Limb (tissue), 2 donors: Measurements from ENCODE around the gene HGS.
"Not testable (repeated sequence)": the region's sequence is repeated elsewhere in the genome, so short reads cannot be mapped to it uniquely, and the experiment has no call there.

Experiments used
- DNase-seq, 2 donors: peaks; one replicate each; pipeline ENCODE4 v3.0.0-alpha.2; 2016; ENCODE audit errors: extremely low spot score in 2 of 2

The HGS gene

DNA sequence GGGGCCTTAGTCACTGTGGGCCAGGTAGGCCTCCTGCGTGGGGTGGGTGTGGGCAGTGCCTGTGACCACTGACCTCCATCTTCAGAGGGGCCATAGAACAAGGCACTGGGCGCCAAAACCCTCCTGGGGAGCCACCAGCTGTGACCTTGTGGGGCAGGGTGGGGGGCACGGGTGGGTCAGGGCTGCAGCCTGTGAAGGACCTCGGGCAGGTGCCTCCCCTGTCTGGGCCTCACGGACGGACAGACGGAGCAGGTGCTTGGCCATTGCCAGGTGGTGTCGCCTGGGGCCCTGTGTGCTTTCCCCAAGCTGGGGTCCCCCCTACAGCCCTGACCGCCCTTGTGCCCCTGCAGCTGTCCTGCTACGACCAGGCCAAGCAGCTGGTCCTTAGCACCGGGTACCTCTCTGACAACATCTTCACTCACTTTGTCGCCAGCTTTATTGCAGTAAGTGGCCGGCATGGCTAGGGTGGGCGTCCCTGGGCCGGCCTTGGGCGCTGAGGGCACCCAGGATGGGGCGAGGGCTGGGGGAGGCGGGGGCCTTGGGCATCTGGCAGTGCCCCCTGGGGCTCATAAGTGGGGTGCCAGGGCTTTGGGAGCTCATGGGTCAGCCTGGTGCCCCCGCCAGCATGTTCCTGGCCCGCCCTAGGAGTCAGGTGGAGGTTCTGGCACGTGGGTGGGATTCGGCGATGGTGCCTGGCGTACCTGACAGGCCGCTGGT is 33.4 kb downstream of the HGS start:
- DNase-seq: peak in 1 of 2 donors; percentile 33

DNA sequence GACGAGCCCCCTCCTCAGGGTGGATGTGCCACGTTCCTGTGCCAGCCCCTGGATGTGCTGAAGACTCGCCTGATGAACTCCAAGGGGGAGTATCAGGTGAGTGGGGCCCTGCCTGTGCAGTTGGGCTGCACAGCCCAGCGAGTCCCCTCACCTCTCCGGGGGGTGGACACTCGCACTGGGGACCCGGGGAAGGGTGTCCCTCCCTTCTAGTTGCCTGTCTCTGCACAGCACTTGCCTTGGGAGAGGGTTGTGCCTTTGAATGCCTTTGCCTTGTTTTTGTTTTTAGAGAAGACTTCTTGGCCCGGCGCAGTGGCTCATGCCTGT is 33.9 kb downstream of the HGS start:
- DNase-seq: no peak

DNA sequence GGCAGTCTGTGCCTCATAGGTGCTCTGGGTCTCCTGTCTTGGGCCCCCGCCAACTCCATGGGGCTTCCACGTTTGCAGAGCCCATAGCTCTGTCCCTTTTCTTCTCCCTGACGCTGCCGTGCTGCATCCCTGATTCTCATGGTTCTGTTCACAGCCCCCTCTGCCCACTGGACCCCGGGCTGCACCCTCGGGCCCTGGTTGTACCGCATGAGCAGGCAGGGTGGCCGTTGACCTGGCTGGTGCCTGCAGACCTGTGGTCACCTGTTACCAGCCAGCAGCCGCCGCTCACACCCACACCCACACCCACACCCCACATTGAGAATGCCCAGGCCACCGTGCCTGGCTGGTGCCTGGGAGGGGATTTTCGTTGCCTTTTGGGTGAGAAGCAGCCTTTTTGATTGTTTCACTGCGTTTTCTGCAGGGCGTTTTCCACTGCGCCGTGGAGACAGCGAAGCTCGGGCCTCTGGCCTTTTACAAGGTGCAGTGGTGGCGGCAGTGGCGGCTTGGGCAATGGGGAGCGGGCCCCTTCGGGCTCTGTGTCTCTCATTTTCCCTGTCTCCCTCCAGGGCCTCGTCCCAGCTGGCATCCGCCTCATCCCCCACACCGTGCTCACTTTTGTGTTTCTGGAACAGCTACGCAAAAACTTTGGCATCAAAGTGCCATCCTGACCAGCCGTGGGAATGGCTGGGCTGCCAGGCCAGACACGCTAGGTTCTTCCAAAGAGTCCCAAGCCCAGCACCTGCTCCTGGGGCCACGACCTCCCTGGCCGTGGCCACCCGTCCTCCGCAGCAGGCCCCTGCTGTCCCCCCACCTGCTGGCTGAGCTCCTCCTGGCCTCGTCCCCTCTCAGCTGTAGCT is 35.8 kb downstream of the HGS start:
- no peak for DNase-seq

DNA sequence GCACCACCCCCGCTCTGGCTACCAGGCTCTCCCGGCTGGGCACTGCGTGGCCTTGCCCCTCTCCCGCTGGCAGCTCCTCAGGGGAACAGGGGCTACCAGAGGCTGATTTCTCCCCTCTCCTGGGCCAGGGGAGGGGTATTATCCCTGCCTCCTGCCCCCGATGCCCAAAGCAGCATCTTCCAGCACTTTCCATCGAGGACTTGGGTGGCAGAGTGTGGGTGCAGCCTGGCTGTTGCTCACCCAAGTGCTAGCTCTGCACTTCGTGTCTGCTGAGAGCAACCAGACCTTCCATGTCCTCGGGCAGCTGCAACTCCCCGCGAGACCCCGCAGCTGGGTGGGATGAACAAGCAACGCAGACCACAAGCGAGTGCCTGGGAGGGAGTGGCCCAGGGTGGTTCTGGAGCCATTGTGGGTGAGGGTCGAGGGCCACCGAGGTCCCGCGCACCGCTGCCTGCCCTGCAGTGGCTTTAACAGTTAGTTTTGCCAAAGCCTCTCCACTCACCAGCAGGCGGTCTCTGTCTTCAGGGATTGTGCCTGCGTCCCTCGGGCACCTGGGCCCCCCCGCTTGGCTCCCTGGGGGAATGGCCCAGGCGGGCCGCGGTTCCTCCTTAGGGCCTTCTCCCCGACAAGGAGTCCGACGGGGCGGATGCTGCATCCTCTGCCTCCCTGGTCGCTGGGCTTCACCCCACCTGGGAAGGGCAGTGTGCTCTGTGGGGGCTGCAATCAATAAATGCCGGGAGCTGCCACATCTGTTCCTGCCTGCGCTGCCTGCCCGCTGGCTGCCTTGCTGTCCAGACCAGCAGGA is 36.7 kb downstream of the HGS start:
- peak in 1 of 2 donors; percentile 24 for DNase-seq

DNA sequence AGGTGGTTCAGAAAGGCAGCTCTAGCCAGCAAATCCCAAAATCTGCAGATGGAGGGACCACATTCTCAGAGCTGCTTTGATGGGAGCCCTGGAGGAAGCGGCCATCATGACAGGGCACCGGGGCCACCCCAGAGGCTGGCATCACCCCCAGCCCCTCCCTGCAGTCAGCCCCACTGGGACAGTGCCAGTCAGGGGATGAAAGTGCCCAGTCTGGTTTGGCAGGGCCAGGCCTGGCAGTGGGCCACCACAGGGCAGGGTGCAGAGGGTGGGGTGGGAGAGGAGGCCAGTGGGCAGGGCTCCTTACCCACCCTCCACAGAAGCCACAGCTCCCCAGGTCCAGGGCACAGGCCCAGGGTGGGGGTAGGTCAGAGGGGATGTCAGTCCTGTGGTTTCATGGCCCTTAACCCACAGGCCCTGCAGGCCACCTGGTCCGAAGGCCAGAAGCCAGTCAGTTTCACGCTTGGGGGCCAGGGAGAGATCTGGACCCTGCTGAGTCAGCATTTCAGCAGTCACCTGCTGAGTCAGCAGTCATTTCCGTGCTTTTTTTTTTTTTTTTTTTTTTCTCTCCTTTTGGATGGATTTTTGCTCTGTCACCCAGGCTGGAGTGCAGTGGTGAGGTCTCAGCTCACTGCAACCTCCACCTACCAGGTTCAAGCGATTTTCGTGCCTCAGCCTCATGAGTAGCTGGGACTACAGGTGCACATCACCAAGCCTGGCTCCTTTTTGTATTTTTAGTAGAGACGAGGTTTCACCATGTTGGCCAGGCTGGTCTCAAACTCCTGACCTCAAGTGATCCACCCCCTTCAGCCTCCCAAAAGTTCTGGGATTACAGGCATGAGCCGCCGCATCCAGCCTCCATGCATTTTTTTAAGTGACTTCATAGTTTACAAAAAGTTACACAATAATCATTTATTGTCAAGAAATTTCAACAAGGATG is 38.6 kb downstream of the HGS start:
- DNase-seq: peak in 1 of 2 donors; percentile 37

DNA sequence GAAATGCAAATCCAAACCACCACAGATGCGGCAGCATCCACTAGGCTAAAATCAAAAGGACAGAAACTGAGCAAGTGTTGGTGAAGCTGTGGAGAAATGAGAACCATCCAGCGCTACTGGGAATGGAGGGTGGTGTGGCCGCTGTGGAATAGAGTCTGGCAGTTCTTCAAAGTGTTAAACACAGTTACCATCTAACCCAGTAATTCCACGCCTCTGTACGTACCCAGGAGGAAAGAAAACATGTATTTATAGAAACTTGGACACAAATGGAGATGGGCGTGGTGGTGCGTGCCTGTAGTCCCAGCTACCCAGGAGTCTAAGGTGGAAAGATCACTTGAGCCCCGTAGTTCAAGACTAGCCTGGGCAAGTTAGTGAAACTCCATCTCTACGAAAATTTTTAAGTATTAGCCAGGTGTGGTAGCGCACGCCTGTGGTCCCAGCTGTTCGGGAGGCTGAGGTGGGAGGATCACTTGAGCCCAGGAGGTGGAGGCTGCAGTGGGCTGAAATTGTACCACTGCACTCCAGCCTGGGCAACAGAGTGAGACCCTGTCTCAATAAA is 39.9 kb downstream of the HGS start:
- DNase-seq: no peak

DNA sequence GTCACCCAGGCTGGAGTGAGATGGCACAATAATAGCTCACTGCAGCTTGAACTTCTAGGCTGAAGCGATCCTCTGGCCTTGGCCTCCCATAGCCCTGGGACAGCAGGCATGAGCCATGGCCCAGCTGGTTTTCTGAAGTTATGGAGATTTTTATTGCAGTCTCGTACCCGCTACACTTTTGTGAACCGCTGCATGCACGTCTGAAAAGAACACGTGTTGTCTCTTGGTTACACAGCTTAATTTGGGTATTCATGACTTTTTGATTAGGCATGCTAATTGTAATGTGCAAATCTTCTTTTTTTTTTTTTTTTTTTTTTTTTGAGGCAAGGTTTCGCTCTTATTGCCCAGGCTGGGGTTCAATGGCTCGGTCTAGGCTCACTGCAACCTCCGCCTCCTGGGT is 41.6 kb downstream of the HGS start:
- no peak for DNase-seq

DNA sequence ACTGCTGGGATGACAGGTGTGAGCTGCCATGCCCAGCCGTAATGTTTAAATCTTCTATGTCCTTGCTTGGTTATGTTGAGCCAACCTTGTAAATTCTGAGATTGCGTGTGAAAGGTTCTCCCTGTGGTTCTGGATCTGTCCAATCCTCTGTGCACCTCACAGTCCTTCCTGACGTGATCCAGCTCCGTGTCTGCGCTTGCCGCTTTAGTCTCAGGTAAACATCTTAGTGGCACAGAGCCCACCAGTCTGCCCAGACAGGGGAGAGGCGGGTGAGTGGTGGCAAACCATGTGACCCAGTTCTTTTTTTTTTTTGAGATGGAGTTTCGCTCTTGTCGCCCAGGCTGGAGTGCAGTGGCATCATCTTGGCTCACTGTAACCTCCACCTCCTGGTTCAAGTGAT is 42.2 kb downstream of the HGS start:
- no peak for DNase-seq

DNA sequence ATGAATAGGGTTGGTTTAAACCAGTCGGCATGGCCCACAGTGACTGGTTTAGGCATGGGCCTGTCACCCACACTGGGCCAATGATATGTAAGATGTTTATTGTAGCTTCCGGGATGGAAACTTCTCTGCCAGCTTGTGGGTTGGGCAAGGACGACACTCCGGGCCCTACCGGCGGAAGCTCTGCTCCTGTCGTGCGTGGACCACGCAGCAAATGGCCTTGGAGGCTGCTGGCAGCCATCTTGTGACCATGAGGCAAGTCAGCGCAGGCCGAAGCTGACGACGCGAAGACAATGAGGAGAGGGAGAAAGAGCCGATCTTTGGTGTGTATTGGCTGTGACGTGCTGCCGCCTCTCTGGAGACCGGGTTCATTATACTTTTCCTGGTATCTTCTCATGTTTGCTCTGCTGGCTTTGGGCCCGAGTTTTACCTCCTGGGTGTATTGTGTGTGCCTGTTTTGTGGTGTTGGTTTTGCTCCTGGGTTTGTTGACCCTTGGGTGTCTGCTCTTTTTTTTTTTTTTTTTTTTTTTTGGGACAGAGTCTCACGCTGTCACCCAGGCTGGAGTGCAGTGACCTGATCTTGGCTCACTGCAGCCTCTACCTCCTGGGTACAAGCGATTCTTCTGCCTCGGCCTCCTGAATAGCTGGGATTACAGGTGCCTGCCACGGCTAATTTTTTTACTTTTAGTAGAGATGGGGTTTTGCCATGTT is 43.7 kb downstream of the HGS start:
- DNase-seq: no peak

DNA sequence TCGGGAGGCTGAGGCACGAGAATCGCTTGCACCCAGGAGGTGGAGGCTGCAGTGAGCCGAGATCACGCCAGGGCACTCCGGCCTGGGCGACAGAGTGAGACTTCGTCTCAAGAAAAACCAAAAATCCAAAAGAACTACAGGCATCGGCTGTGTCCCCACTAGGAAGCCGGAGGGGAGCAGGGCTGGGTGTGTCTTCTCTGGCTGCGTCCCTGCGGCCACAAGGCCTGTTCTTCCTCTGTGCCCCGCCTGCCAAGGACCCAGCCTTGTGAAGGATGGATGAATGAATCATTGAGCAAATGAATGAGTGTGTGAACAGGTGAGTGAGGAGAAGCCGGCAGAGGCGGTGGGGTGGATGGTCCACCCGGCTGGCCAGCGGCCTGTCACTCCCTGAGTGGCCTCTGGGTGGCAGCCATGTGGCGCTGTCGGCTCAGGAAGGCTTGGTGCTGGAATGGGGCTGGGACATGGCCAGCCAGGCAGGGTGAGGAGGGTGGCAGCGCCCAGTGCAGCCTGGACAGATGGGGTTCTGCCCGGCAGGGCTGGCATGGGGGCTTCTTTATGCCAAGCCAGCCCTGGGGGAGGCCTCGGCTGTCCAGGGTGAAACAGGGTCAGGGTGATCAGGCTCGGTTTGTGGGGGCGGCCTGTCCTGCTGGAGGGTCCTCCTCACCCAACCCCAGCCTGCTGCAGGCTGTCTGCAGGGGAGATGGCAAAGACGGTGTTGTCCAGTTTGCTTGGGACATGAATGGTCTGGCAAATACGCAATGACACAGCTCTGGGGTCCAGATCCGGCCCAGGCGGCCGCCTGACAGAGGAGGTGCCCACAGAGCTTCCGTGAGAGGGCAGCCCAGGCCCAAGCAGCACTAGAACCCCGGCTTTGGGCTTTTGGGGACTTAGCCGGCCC is 49.9 kb downstream of the HGS start:
- DNase-seq: peak; percentile 56 to 83

DNA sequence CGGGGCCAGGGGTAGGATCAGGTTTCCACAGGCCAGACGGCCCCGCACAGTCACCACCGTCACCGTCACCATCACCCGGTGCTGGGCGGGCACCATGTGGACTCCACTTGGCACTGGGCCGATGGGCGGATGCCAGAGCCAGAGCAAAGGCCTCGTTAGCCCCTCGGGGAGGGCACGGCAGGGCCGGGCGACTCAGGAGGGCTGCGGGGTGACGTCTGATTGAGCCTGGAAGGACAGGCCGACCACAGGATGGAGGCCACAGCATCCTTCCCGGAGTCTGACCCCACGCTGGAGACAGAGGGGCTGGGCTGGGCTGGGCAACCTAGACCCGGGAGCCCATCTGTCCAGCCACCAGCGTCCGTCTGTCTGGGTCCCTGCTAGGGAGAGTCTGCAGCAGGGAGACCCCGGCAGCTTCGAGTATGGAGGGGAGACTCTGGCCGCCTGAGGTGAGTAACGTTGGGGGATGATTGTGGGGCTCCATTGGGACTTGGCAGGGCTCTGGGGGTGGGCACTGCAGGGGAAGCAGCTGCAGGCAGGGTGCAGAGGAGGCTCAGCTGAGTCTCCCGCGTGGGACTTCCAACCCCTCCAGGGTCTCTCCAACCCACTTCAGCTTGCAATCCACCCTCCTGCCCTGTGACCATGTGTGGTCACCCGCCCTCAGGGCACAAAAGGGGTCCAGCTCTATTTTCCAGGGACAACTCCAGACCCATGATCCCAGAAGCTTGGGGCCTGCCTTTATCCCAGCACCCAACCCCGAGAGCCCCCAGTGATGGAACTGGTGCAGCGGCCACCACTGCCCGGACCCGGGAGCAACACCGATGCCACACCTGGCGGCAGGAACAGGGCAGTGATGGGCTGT is 50.8 kb downstream of the HGS start:
- peak in 1 of 2 donors; percentile 32 for DNase-seq

DNA sequence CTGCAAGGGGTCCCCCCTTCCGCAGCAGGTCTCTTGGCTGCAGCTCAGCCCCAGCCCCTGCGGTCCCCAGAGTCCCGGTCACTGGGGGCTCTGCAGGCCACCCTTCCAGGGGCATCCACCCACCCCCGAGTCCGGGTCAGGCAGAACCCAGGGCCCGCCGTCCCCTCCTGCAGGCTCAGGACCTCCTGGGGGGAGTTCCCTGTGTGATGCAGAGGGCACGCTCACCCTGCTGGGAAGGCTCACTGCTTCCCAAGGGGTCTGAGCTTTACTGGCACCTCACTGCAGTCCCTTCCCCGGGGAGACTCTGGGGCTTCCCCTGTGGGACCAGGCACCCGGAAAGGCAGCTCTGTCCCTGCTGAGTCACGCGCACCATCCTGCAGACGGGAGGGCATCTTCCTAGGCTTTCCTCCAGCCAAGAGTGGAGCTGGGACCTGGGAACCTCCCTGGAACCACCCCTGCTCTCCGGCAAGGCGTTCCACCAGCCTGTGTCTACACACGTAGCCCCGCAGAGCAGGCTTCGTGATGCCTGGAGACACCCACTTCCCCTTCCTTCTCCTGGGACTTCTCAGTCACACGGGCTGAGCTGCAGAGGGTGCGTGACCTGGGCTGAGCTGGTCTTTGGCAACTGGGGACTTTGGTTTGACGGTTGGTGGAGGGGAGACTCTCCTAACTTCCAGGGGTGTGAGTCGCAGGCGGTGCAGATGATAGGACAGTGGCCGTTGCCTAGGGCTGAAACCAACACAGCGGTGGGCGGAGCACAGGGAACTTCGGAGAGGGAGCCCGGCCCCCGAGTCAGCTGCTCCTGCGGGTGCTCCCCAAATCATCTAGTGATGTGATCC is 51.7 kb downstream of the HGS start:
- DNase-seq: peak in 1 of 2 donors; percentile 32

DNA sequence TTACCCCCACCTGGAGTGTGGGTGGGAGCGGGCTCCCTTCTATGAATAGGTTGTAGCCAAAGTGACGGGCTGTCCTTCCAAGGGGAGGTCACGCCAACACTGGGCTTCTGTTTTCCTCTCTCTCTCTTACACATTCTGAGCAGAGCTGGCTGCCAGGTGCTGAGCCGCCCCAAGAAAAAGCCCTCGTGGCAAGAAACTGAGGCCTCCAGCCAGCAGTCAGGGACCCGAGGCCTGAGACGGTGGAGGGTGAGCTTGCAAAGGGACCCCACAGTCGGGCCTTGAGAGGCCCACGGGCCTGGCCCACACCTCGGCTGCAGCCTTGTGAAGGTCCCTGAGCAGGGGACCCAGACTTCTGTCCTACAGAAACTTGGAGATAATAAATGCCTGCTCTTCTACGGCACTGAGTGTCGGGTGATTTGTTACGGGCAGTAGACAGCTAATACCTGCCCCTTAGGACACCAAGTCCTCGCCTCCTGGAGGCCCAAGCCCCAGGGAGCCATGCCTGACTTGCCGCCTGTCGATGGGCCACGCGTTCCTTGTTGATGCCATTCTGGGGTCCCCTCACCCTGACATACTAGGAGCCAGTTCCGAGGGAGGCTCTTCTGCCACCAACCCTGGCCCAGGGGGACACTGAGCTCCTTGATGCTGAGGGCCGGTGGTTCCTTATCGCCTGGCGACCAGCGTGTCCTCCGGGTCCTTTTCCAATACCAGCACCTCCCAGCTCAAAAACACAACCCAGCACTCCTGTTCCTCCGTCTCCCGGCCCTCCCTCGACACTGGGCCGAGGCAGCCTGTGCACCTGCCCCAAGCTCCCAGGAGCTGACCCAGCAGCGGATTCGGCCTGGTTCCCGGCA is 54.4 kb downstream of the HGS start:
- DNase-seq: peak in 1 of 2 donors; percentile 24

DNA sequence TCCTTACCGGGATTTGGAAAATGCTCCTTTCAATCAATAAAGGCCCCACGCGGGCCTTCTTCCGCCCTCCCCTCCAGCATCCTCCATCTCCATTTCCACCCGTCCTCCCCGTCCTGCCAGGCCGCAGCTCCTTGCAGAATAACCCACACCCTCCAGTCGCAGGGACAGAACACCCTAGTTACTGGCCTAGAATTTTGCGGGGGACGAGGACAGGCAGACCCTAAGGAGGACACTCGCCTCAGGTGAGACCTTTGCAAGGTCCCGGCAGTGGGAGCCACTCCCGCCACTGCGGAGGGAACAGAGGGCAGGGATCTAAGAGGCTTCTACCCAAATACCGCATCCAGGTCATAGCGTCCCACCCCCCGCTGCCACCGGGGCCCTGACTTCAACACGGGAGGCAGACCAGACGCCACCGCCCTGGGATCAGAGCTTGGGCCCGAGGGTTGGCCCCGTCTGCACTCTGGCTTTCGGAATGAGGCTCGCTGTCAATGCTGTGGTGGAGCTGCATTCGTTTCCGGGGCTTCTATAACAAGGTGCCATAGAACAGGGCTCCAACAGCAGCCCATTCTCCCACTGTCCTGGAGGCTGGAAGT is 55.1 kb downstream of the HGS start:
- no peak for DNase-seq

DNA sequence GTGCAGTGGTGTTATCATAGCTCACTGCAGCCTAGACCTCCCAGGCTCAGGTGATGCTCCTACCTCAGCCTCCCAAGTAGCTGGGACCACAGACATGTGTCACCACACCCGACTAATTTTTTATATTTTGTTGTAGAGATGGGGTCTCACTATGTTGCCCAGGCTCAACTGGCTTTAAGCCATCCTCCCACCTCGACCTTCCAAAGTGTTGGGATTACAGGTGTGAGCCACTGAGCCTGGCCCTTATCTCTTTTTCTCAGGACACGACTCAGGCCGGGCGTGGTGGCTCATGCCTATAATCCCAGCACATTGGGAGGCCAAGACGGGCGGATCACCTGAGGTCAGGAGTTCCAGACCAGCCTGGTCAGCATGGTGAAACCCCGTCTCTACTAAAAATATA is 55.8 kb downstream of the HGS start:
- not testable (repeated sequence) for DNase-seq
